GM12878 (cell line): ENCODE results near the gene FAM222A. TPM values are rescaled to one million over a fixed set of nuclear protein-coding genes. Genes with fewer than 3 reads are reported as not detected.

Experiments used
- ATAC-seq: fragments of 200-7000 bp; cut with Tn5 transposase; 3 replicates; pipeline ENCODE4 v1.9.1; 2020; ENCODE audit warnings: mild to moderate bottlenecking, moderate library complexity
- BruUV-seq: library from RNA; stranded (reverse); fragments of 400-500 nt; replicated peaks from 2 replicates; lab custom pipeline; 2021; lab: Mats Ljungman, UMichigan
- CTCF ChIA-PET: fragments of 300-600 bp; sonication (Branson Sonifier 250); formaldehyde crosslinking; extraction: SDS; loops from one replicate; lab custom pipeline; 2021; ENCODE audit warnings: inconsistent platforms; lab: Yijun Ruan, JAX
- POLR2A ChIA-PET: fragments of 350-600 bp; formaldehyde crosslinking; extraction: SDS; loops from one replicate; lab custom pipeline; 2021; ENCODE audit warnings: inconsistent platforms; lab: Charles Lee
- RAD21 ChIA-PET: fragments of 300-600 bp; sonication (Branson Sonifier 250); formaldehyde crosslinking; loops from one replicate; lab custom pipeline; 2023; ENCODE audit warnings: antibody characterized with exemption; ENCODE audit not compliant: unreplicated experiment; lab: Charles Lee
- SMC1A ChIA-PET: fragments of 300-600 bp; sonication (Branson Sonifier 250); formaldehyde crosslinking; loops from one replicate; lab custom pipeline; 2023; ENCODE audit not compliant: unreplicated experiment, uncharacterized antibody; lab: Charles Lee
- DNase-seq: peaks from one replicate; pipeline ENCODE4 v3.0.0-alpha.2; 2011; ENCODE audit warnings: low read depth, low spot score
- FAIRE-seq: peaks from 3 replicates; lab custom pipeline; 2011; peaks lifted over from hg19 to GRCh38; lab: Jason Lieb, UNC
- H2AFZ ChIP-seq: 2 replicates; pipeline ENCODE4 v1.6.0; 2011; ENCODE audit warnings: low read depth, low read length, control low read depth; ENCODE audit not compliant: control insufficient read depth
- H3K27ac ChIP-seq: 2 replicates; pipeline ENCODE4 v1.5.1; 2011; ENCODE audit warnings: control low read depth; ENCODE audit not compliant: control insufficient read depth, insufficient read depth
- H3K27me3 ChIP-seq, 2 experiments: replicated peaks in 1 of 2; 2 replicates each; pipeline versions ENCODE4 v1.6.0 to v1.6.1; 2011; ENCODE audit warnings: low read length in 1 of 2; ENCODE audit not compliant: control insufficient read depth in 2 of 2, insufficient read depth in 2 of 2
- H3K36me3 ChIP-seq, 2 experiments: 2 replicates each; pipeline ENCODE4 v1.5.1; 2011; ENCODE audit warnings: low read length in 1 of 2; ENCODE audit not compliant: control insufficient read depth in 2 of 2, insufficient read depth in 2 of 2
- H3K4me1 ChIP-seq: 2 replicates; pipeline ENCODE4 v1.6.1; 2011; ENCODE audit warnings: mild to moderate bottlenecking, low read length, moderate library complexity, mixed read lengths; ENCODE audit not compliant: control insufficient read depth, insufficient read depth
- H3K4me2 ChIP-seq: 2 replicates; pipeline ENCODE4 v1.6.0; 2011; ENCODE audit warnings: control low read depth; ENCODE audit not compliant: control insufficient read depth, insufficient read depth
- H3K4me3 ChIP-seq: fragments of 200-600 bp; sonication (generic); 2 replicates; pipeline ENCODE4 v1.5.1; 2016
- H3K79me2 ChIP-seq: 2 replicates; pipeline ENCODE4 v1.6.0; 2011; ENCODE audit warnings: low read length; ENCODE audit not compliant: control insufficient read depth, insufficient read depth
- H3K9ac ChIP-seq: 2 replicates; pipeline ENCODE4 v1.8.0; 2011; ENCODE audit warnings: low read length, control low read depth, mixed read lengths; ENCODE audit not compliant: control insufficient read depth, insufficient read depth
- H3K9me3 ChIP-seq: replicated peaks from 3 replicates; pipeline ENCODE4 v1.5.1; 2011; ENCODE audit warnings: mild to moderate bottlenecking, low read length; ENCODE audit not compliant: control insufficient read depth, insufficient read depth
- H4K20me1 ChIP-seq: 2 replicates; pipeline ENCODE4 v1.6.0; 2011; ENCODE audit not compliant: control insufficient read depth, insufficient read depth
- EZH2 ChIP-seq: IDR thresholded peaks from 2 replicates; pipeline ENCODE4 v1.6.1; 2012; ENCODE audit warnings: low read depth, mild to moderate bottlenecking, control low read depth, inconsistent platforms, low read length, borderline replicate concordance; ENCODE audit not compliant: control insufficient read depth
- GATAD2B ChIP-seq: fragments of 450-650 bp; conservative IDR thresholded peaks from 2 replicates; pipeline ENCODE4 v1.6.1; 2017; ENCODE audit warnings: low read depth, mild to moderate bottlenecking, moderate library complexity
- HCFC1 ChIP-seq: fragments of 150-350 bp; IDR thresholded peaks from 2 replicates; pipeline ENCODE4 v1.6.1; 2014; ENCODE audit warnings: low read length
- LARP7 ChIP-seq: fragments of 450-650 bp; IDR thresholded peaks from 2 replicates; pipeline ENCODE4 v1.6.1; 2017; ENCODE audit warnings: mild to moderate bottlenecking
- NFYB ChIP-seq: IDR thresholded peaks from 2 replicates; pipeline ENCODE4 v1.6.1; 2011; ENCODE audit warnings: low read depth, mild to moderate bottlenecking, low read length, improper control_type of control experiment, moderate library complexity; ENCODE audit not compliant: insufficient read depth
- RAD51 ChIP-seq: fragments of 450-650 bp; IDR thresholded peaks from 2 replicates; pipeline ENCODE4 v1.6.1; 2016; ENCODE audit warnings: moderate library complexity, mild to moderate bottlenecking, inconsistent platforms
- RUNX3 ChIP-seq: IDR thresholded peaks from 2 replicates; pipeline ENCODE4 v1.6.1; 2012; ENCODE audit warnings: low read length, inconsistent platforms
- SREBF2 ChIP-seq: IDR thresholded peaks from 2 replicates; pipeline ENCODE4 v1.6.1; 2012; ENCODE audit warnings: mild to moderate bottlenecking, low read length
- WGBS: methylation state at CpG from one replicate; pipeline ENCODE4 v1.1.6; 2016; ENCODE audit warnings: low lambda C conversion rate; ENCODE audit not compliant: insufficient replicate concordance, insufficient coverage; ENCODE audit errors: missing lambda C conversion rate; 5-methylcytosine and 5-hydroxymethylcytosine counted together
- in situ Hi-C: fragments of 300-500 bp; cut with MboI; formaldehyde crosslinking; loops from 9 replicates; pipeline ENCODE4 v1.14.3; 2018; ENCODE audit warnings: mixed read lengths
- intact Hi-C: fragments of 100-400 bp; cut with micrococcal nuclease; formaldehyde crosslinking; loops from one replicate; pipeline ENCODE4 v1.14.2; 2022; ENCODE audit not compliant: unreplicated experiment
- polyA plus RNA-seq, 11 experiments: library from polyadenylated mRNA; depleted of rRNA in 4 of 11; unstranded in 6 of 11; stranded (reverse) in 5 of 11; fragments of >200 nt; fragmentation: Nextera tagmentation in 4 of 11; fragmentation: Illumina TruSeq in 1 of 11; extraction: Ambion mirVana in 4 of 11; extraction: Trizol in 1 of 11; gene quantifications; 1 replicate in 1 of 11; 2 replicates in 10 of 11; pipeline versions ENCODE4 v1.2.1 to v1.2.3, GENCODE V29; 2011 to 2016; ENCODE audit warnings: inconsistent platforms in 2 of 11, missing spikeins in 2 of 11, low read depth in 1 of 11
- total RNA-seq, 4 experiments: library from RNA; depleted of rRNA in 3 of 4; stranded (reverse); fragments of >200 nt in 3 of 4; fragmentation: Illumina TruSeq in 1 of 4; extraction: Trizol in 1 of 4; gene quantifications; 2 replicates each; pipeline versions ENCODE4 v1.2.1 to v1.2.3, GENCODE V29; 2013 to 2021
- TF ChIP-seq, protein P1 (sequence below): IDR thresholded peaks from 2 replicates; pipeline ENCODE4 v1.6.1; 2011; ENCODE audit warnings: low read depth, mild to moderate bottlenecking, low read length, moderate library complexity, borderline replicate concordance; ENCODE audit errors: extremely low read depth
- TF ChIP-seq, protein P2 (sequence below): fragments of 450-650 bp; IDR thresholded peaks from 2 replicates; pipeline ENCODE4 v1.6.1; 2017; ENCODE audit warnings: low read depth, mild to moderate bottlenecking, moderate library complexity
- TF ChIP-seq, protein P3 (sequence below): IDR thresholded peaks from 2 replicates; pipeline ENCODE4 v1.6.1; 2012; ENCODE audit warnings: low read depth, low read length, improper control_type of control experiment
- TF ChIP-seq, protein P4 (sequence below): IDR thresholded peaks from 2 replicates; pipeline ENCODE4 v1.6.1; 2011; ENCODE audit warnings: low read depth, low read length, improper control_type of control experiment, borderline replicate concordance

Gene FAM222A
- total and polyA plus RNA-seq, 10 of the 15 experiments (the other 5 are each of a cell fraction or from before 2014, with no cell fraction given) = 0.04 to 0.49 (median 0.14) TPM; not detected in 3

DNA sequence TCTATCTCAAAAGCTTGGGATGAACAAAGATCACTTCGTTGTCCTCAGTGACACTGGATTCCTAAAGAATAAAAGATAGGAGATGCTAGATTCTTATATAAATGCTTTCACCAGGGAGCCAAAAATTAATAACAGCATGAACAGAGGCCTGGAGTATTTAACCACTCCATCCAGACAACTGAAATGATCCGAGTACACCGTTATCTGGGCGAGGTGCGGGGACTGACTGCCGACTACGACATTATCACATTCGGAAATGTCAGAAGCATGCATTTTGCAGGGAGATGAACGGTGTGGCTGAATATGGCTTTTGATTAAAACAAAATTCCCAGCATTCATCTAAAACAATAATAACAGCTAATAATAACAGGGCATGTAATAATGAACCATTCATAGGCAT, 63.0 kb downstream of the FAM222A start:
- POLR2A ChIA-PET = no interaction called here
- no peaks in the 10 kb centered on the region for H3K79me2 ChIP-seq
- no peak overlapping the region for H3K4me2 ChIP-seq
- H3K9ac ChIP-seq = no peak overlapping the region
- in situ Hi-C loops = loop anchor here (5.0 kb wide), 3 partner anchors 184 to 344 kb away; no protein-coding TSS in a partner anchor
- DNase-seq (no peak), ATAC-seq (no peak), FAIRE-seq (no peak)
- no TSS peak for BruUV-seq
- intact Hi-C loops = no loop called here
- CTCF ChIA-PET = interaction anchor here (0.9 to 5.4 kb wide), 11 partner anchors 10 to 387 kb away, joined by 3 to 56 read pairs (median 4); no protein-coding TSS in a partner anchor
- H3K27ac ChIP-seq = no peak overlapping the region
- no peaks in the 10 kb centered on the region for H4K20me1 ChIP-seq
- H3K9me3 ChIP-seq = no peaks in the 10 kb centered on the region; the same call in 2 of the 3 replicates
- no peak overlapping the region for H3K4me3 ChIP-seq
- RAD21 ChIA-PET = interaction anchor here (1.0 kb wide), 1 partner anchor 254 kb away, joined by 3 read pairs; no protein-coding TSS in a partner anchor
- no peak overlapping the region for H2AFZ ChIP-seq
- TF ChIP-seq SREBF2 = no peak
- TF ChIP-seq HCFC1 = no peak
- TF ChIP-seq, protein P1, sequence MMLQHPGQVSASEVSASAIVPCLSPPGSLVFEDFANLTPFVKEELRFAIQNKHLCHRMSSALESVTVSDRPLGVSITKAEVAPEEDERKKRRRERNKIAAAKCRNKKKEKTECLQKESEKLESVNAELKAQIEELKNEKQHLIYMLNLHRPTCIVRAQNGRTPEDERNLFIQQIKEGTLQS = no peak
- H3K27me3 ChIP-seq = no peaks in the 10 kb centered on the region
- WGBS = 41% methylated on average over 9 of the region's 9 CpGs
- no peaks in the 10 kb centered on the region for H3K36me3 ChIP-seq
- H3K4me1 ChIP-seq = no peaks in the 10 kb centered on the region
- SMC1A ChIA-PET = interaction anchor here (1.1 to 3.3 kb wide), 4 partner anchors 179 to 344 kb away, joined by 4 to 14 read pairs (median 7); no protein-coding TSS in a partner anchor

DNA sequence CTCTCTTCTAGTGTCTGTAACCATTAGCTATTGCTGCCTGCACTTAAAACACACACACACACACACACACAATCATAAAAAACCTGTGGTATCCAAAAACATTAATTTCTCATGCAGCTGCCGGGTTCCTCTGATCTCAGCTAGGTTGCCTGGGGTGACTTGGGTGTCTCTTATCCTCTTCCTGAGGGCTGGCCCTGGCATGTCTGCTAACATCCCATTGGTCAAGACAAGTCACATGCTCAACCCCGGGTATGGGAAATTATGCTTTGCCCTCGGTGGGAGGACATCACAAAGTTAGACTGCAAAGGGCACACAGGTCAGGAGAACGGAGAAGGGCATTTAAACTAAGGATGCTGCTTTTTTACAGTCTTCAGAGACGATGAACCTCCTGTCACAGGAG, 63.9 kb downstream of the FAM222A start:
- ChIA-PET CTCF (interaction anchor here (1.0 to 5.4 kb wide), 5 partner anchors 11 to 259 kb away, joined by 3 to 56 read pairs (median 11); no protein-coding TSS in a partner anchor), RAD21 (interaction anchor here (0.5 to 1.6 kb wide), 2 partner anchors 68 to 387 kb away, joined by 4 to 5 read pairs; no protein-coding TSS in a partner anchor), SMC1A (interaction anchor here (1.0 to 3.3 kb wide), 5 partner anchors 68 to 345 kb away, joined by 4 to 14 read pairs (median 4); no protein-coding TSS in a partner anchor), POLR2A (interaction anchor here (0.5 kb wide), 1 partner anchor 1218 kb away, joined by 5 read pairs; no protein-coding TSS in a partner anchor)
- in situ Hi-C loops = loop anchor here (5.0 kb wide), 3 partner anchors 185 to 345 kb away; no protein-coding TSS in a partner anchor
- peak; percentile 42 for DNase-seq
- no peaks in the 10 kb centered on the region for H3K4me1 ChIP-seq
- H2AFZ ChIP-seq = peak overlapping the region; percentile 46
- no TSS peak for BruUV-seq
- ATAC-seq = peak; percentile 93
- H3K27ac ChIP-seq = no peak overlapping the region
- no peaks in the 10 kb centered on the region for H3K79me2 ChIP-seq
- no peaks in the 10 kb centered on the region for H3K27me3 ChIP-seq
- no peak overlapping the region for H3K9ac ChIP-seq
- WGBS = 15% methylated on average over 5 of the region's 5 CpGs
- FAIRE-seq = peak; percentile 49
- intact Hi-C loops = no loop called here
- no peaks in the 10 kb centered on the region for H3K36me3 ChIP-seq
- no peak overlapping the region for H3K4me3 ChIP-seq
- H3K4me2 ChIP-seq = no peak overlapping the region
- no peaks in the 10 kb centered on the region; the same call in 2 of the 3 replicates for H3K9me3 ChIP-seq
- H4K20me1 ChIP-seq = no peaks in the 10 kb centered on the region
- TF ChIP-seq LARP7 = no peak
- peak; percentile 64; the same call in 1 of the 2 replicates for TF ChIP-seq NFYB
- TF ChIP-seq, protein P2, sequence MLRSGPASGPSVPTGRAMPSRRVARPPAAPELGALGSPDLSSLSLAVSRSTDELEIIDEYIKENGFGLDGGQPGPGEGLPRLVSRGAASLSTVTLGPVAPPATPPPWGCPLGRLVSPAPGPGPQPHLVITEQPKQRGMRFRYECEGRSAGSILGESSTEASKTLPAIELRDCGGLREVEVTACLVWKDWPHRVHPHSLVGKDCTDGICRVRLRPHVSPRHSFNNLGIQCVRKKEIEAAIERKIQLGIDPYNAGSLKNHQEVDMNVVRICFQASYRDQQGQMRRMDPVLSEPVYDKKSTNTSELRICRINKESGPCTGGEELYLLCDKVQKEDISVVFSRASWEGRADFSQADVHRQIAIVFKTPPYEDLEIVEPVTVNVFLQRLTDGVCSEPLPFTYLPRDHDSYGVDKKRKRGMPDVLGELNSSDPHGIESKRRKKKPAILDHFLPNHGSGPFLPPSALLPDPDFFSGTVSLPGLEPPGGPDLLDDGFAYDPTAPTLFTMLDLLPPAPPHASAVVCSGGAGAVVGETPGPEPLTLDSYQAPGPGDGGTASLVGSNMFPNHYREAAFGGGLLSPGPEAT = no peak
- TF ChIP-seq, protein P3, sequence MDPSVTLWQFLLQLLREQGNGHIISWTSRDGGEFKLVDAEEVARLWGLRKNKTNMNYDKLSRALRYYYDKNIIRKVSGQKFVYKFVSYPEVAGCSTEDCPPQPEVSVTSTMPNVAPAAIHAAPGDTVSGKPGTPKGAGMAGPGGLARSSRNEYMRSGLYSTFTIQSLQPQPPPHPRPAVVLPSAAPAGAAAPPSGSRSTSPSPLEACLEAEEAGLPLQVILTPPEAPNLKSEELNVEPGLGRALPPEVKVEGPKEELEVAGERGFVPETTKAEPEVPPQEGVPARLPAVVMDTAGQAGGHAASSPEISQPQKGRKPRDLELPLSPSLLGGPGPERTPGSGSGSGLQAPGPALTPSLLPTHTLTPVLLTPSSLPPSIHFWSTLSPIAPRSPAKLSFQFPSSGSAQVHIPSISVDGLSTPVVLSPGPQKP = no peak
- TF ChIP-seq RAD51 = peak; percentile 68
- TF ChIP-seq, protein P4, sequence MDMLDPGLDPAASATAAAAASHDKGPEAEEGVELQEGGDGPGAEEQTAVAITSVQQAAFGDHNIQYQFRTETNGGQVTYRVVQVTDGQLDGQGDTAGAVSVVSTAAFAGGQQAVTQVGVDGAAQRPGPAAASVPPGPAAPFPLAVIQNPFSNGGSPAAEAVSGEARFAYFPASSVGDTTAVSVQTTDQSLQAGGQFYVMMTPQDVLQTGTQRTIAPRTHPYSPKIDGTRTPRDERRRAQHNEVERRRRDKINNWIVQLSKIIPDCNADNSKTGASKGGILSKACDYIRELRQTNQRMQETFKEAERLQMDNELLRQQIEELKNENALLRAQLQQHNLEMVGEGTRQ = peak; percentile 5; the same call in 1 of the 2 replicates
- no peak for TF ChIP-seq EZH2
- no peak for TF ChIP-seq GATAD2B
- TF ChIP-seq RUNX3 = no peak
